ENCODE measurements around the gene EEF1AKMT1. TPM values are rescaled to one million over a fixed set of nuclear protein-coding genes. Genes with fewer than 3 reads are reported as not detected.

The EEF1AKMT1 gene
- total RNA-seq, 2 donors from 2014 or later: 7.6 to 8.1 TPM

- Mint-ChIP-seq H3K27ac (no peak overlapping the region), H3K36me3 (ENCODE audit: low read depth) (no peaks in the 10 kb centered on the region), H3K4me1 (peaks cover 31% of the 10 kb centered on the region), H3K27me3 (ENCODE audit: insufficient read depth) (no peaks in the 10 kb centered on the region), H3K4me3 (no peak overlapping the region), H3K9me3 (no peaks in the 10 kb centered on the region)
- DNase-seq: no peak
- H3K4me3 ChIP-seq (ENCODE audit: low read length): no peak overlapping the region
- no peaks in the 10 kb centered on the region for H3K27me3 ChIP-seq (ENCODE audit: control insufficient read depth, insufficient read depth, low read length, poor library complexity, severe bottlenecking)
- no peak overlapping the region for H3K27ac ChIP-seq (ENCODE audit: low read depth, low read length)
- no peaks in the 10 kb centered on the region for H3K9me3 ChIP-seq (ENCODE audit: control insufficient read depth, low read length)
- TF ChIP-seq CTCF (conservative IDR thresholded peaks at IDR 0.05): no peak
- H3K36me3 ChIP-seq (ENCODE audit: control insufficient read depth, insufficient read depth, low read length): no peaks in the 10 kb centered on the region
- no peak overlapping the region for H3K9ac ChIP-seq (ENCODE audit: extremely low read depth, low read length, poor library complexity, severe bottlenecking)
- WGBS, 2 experiments (ENCODE audit: insufficient coverage in 1 of 2, insufficient read length in 1 of 2): 82 to 88% methylated on average over 3 to 4 of the region's 4 CpGs
- no peaks in the 10 kb centered on the region for H3K4me1 ChIP-seq (ENCODE audit: control insufficient read depth, insufficient read depth, low read length)
These were observed 86.7 kb downstream of the EEF1AKMT1 start for GRCh38 chr13:20686863-20687579.

- no peaks in the 10 kb centered on the region for H3K36me3 ChIP-seq (ENCODE audit: control insufficient read depth, insufficient read depth, low read length)
- peaks cover 32% of the 10 kb centered on the region for H3K4me1 Mint-ChIP-seq
- H3K27ac ChIP-seq (ENCODE audit: low read depth, low read length): no peak overlapping the region
- H3K9me3 Mint-ChIP-seq: no peaks in the 10 kb centered on the region
- H3K9me3 ChIP-seq (ENCODE audit: control insufficient read depth, low read length): no peaks in the 10 kb centered on the region
- no peak overlapping the region for H3K4me3 Mint-ChIP-seq
- no peaks in the 10 kb centered on the region for H3K27me3 Mint-ChIP-seq (ENCODE audit: insufficient read depth)
- H3K27me3 ChIP-seq (ENCODE audit: control insufficient read depth, insufficient read depth, low read length, poor library complexity, severe bottlenecking): no peaks in the 10 kb centered on the region
- H3K9ac ChIP-seq (ENCODE audit: extremely low read depth, low read length, poor library complexity, severe bottlenecking): no peak overlapping the region
- no CpG with 5 or more reads among the region's 1 CpG for WGBS, 2 experiments (ENCODE audit: insufficient coverage in 1 of 2, insufficient read length in 1 of 2)
- no peaks in the 10 kb centered on the region for H3K36me3 Mint-ChIP-seq (ENCODE audit: low read depth)
- no peaks in the 10 kb centered on the region for H3K4me1 ChIP-seq (ENCODE audit: control insufficient read depth, insufficient read depth, low read length)
- H3K4me3 ChIP-seq (ENCODE audit: low read length): no peak overlapping the region
- TF ChIP-seq CTCF (conservative IDR thresholded peaks at IDR 0.05): no peak
- H3K27ac Mint-ChIP-seq: no peak overlapping the region
- DNase-seq: no peak
These were observed 87.6 kb downstream of the EEF1AKMT1 start for GRCh38 chr13:20686167-20686566.

- H3K27ac Mint-ChIP-seq: no peak overlapping the region
- Histone ChIP-seq H3K4me1 (ENCODE audit: control insufficient read depth, insufficient read depth, low read length) (no peaks in the 10 kb centered on the region), H3K4me3 (ENCODE audit: low read length) (no peak overlapping the region), H3K27me3 (ENCODE audit: control insufficient read depth, insufficient read depth, low read length, poor library complexity, severe bottlenecking) (no peaks in the 10 kb centered on the region), H3K27ac (ENCODE audit: low read depth, low read length) (no peak overlapping the region), H3K36me3 (ENCODE audit: control insufficient read depth, insufficient read depth, low read length) (no peaks in the 10 kb centered on the region), H3K9me3 (ENCODE audit: control insufficient read depth, low read length) (no peaks in the 10 kb centered on the region), H3K9ac (ENCODE audit: extremely low read depth, low read length, poor library complexity, severe bottlenecking) (no peak overlapping the region)
- peaks cover 32% of the 10 kb centered on the region for H3K4me1 Mint-ChIP-seq
- H3K36me3 Mint-ChIP-seq (ENCODE audit: low read depth): peaks cover 3% of the 10 kb centered on the region
- no peaks in the 10 kb centered on the region for H3K27me3 Mint-ChIP-seq (ENCODE audit: insufficient read depth)
- no peak overlapping the region for H3K4me3 Mint-ChIP-seq
- no peak for TF ChIP-seq CTCF (conservative IDR thresholded peaks at IDR 0.05)
- 75 to 100% methylated on average over 5 to 6 of the region's 6 CpGs for WGBS, 2 experiments (ENCODE audit: insufficient coverage in 1 of 2, insufficient read length in 1 of 2)
- no peaks in the 10 kb centered on the region for H3K9me3 Mint-ChIP-seq
- DNase-seq: no peak
These were observed 88.7 kb downstream of the EEF1AKMT1 start for GRCh38 chr13:20685092-20685491.
